Fibroblast of skin of right quadriceps (primary cell): ENCODE data around the gene CHGA.

Source experiments
- DNase-seq: peaks from one replicate; pipeline ENCODE4 v3.0.0-alpha.2; 2013

CHGA gene

DNA sequence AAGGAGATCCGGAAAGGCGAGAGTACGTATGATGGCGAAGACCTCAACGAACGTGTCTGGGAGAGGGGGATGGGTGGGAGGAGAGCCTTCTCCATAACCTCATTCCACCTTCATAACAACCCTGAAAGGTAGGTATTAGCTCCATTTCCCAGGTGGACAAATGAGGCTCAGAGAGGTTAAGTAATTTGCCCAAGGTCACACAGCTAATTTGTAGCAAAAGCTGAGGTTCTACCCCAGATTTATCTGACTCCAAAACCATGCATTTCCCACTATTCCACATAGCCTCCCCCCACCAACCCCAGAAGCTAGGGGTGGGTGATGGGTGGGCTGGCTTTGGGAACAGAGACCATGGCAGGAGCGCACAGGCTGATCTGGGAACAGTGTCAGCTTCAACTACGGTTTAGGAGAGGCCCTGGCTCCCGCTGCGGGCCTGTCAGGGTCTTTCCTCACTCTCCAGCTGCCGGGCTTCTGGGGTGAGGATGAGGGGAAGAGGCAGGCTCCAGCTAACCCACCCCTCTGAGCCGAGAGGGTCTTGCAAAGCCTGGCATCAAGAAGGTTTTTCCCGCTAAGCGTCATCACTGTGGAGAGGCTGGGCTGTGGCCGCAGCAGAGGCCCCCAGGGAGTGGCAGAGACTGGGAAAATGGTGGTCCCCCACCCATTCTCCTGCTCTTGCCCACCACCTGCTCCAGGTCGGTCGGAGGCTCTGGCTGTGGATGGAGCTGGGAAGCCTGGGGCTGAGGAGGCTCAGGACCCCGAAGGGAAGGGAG is 8.9 kb downstream of the CHGA start:
- no peak for DNase-seq

DNA sequence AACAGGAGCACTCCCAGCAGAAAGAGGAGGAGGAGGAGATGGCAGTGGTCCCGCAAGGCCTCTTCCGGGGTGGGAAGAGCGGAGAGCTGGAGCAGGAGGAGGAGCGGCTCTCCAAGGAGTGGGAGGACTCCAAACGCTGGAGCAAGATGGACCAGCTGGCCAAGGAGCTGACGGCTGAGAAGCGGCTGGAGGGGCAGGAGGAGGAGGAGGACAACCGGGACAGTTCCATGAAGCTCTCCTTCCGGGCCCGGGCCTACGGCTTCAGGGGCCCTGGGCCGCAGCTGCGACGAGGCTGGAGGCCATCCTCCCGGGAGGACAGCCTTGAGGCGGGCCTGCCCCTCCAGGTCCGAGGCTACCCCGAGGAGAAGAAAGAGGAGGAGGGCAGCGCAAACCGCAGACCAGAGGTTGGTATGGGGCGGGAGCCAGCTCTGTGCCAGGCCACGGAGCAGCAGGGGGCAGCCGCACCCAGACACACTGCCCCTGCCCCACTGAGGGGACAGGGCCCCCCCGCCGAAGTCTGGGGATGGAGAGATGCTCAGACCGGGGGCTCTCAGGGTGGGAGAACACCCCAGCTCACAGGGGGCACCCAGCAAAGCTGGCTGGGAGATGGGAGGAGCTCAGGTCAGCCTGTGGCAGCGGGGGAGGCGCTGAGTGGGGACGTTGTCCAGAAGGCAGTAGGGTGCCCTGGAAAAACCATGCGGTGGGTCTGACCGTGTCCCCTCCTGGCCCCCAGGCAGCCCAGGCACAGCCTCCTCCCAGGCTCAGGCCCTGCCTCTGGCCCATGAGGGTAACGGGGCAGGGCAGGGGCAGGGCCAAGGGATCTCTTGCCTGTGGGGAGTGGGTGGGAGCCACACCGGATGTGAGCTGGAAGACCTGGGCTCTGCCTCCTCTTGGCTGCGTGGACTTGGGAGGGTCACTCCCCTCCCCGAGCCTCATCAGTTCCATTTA is 9.8 kb downstream of the CHGA start:
- no peak for DNase-seq

GRCh38 chr14:92933481-92933880 is 10.5 kb downstream of the CHGA start:
- DNase-seq: no peak

DNA sequence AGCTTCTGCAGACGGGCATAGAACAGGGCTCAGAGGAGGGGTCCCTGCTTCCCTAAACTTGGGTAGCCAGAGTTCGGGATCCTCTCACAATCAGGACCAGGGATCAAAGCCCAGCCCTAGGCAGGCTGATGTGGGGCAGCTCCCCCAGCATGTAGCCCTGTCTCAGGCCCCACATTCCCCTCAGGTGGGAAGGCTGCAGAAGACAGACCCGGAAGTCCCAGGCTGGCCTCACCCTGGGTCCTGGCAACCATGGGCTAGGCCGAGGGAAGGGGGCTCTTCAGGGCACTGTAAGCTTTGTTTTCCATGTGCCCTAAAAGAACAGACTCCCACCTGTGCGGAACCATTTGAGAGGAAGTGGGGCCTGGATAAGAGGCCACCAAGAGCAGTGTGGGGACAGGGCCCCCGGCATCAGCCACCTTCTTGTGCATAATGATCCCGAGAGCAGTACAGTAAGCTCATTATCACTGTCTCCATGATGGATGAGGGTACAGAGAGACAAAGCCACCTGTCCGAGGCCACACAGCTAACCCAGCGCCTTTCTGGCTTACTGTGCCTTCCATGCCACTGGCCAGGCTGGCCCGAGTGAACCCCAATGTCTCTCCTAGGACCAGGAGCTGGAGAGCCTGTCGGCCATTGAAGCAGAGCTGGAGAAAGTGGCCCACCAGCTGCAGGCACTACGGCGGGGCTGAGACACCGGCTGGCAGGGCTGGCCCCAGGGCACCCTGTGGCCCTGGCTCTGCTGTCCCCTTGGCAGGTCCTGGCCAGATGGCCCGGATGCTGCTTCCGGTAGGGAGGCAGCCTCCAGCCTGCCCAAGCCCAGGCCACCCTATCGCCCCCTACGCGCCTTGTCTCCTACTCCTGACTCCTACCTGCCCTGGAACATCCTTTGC is 11.5 kb downstream of the CHGA start:
- DNase-seq: no peak

GRCh38 chr14:92935446-92935845 is 12.5 kb downstream of the CHGA start:
- no peak for DNase-seq

GRCh38 chr14:92936085-92936484 is 13.1 kb downstream of the CHGA start:
- DNase-seq: no peak

DNA sequence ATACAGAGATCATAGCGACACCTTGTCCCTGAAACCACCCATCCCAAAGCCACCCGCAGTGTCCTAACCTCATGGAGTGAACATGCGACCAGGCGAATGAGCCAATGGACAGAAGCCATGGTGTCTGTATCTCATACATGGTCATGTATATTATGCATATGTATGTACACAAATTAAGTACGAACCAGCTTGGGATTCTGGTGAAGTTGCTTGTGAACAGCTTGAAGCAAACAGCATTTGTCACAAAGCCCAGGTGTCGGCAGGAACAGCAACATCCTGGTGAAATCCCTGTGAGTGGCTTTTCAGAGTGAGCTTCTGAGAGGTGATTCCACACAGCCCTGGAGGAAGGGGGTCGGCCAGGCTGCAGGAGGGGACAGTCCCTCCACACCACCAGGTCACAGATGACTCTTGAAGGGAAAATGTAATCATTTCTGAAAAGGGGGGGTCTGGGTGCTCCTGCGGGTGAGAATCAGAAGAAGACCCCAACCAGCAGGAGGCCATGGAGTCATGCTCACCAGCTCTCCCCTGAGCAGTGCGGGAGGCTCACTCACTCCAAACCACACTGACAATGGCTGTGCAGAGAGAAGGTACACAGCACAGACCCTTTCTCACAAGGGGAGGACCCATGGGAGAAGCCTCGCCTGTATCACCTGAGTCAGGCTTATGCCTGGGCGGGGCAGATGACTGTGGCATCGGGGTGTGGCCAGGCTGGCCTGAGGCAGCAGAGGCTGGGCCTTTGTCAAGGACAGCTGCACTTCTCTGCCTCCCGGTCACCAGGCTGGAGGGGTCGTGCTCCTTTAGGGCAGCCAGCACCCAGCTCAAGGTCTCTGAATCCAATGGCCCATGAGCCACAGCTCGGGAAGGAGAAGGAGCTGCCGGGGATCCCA is 14.3 kb downstream of the CHGA start:
- no peak for DNase-seq

DNA sequence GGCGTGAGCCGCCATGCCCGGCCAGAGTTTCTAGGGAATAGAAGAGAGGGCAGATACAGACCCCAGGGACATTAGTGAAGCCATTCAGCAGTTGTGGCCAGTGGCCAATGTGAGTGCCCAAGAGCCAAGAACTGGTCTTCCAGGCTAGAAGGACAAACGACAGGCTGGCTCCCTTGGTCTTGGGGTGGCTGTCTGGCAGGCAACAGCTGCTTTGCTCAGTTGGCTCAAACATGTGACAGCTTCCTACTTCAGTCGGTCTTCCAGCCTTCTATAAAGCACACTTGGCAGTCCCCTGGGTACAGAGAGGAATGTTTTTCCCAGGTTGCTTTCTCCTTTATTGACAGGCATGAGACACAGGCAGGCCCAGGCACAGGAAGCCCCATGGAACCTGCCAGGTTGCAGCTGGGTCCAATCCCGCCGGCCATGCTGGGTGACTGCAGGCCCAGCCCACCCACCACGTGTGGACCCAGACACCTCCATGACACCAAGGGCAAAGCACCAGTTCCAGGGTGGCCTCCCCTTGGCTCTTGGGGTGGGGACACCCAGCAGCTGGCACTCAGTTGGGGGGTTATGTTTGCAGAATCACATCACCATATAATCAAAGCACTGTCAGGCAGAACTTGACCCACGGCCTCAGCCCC is 15.4 kb downstream of the CHGA start:
- DNase-seq: no peak

DNA sequence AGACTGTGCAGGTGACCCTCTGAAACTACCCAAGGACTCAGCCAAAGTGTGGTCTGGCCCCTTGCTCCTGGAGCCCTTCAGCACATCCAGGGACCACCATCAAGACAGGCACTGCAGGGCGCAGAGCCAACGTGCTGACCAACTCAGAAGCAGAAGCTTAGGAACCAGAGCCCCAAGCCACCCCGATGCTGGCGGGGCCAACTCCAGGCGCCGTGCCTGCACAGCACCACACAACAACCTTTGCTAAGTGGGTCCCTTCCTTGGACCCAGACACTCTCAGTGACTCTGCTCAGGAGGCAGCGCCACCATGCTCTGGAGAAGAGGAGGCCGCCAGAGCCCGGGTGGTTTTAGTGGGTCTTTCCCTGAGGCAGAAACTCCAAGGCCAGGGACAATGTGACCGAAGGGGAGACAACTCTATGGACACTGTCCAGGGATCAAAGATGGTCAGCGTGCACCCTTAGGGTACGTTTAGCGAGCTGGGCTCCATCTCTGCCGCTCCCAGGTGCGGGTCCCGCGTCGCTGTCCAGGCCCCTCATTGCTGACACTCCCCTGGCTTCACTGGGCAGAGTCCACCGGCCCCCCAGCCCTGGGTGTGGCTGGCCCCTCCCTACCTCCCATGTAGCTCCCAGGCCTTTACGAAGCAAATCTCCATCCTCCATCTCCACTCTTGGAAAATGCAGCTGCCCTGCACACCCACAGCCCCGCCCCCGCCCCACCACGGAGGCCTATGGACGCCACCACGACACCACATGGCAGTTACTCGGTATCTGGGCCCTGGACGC is 16.1 kb downstream of the CHGA start:
- no peak for DNase-seq

DNA sequence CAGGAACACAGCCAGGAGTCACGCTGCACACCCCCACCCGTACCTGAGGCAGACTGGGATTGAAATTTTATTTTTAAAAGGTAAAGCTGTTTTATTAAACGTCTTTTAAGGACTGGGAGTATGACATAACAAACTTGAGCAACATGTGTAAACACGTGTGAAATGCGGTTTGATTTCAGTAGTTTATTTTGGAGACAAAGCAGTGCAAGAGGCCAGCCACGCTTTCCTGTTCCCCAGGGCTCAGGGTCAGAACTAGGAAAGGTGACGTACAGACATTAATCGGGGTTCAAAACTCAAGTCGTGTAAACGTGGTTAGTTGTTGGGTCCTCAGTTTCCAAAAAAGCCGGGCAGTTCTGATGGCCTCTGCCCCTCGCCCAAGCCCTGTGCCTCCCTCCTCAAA is 16.7 kb downstream of the CHGA start:
- no peak for DNase-seq

GRCh38 chr14:92940543-92940942 is 17.6 kb downstream of the CHGA start:
- DNase-seq: no peak

GRCh38 chr14:92941531-92941930 is 18.6 kb downstream of the CHGA start:
- DNase-seq: no peak

- DNase-seq: no peak
Measured at GRCh38 chr14:92942136-92942535, 19.2 kb downstream of the CHGA start.

GRCh38 chr14:92942576-92942975 is 19.6 kb downstream of the CHGA start:
- no peak for DNase-seq

DNA sequence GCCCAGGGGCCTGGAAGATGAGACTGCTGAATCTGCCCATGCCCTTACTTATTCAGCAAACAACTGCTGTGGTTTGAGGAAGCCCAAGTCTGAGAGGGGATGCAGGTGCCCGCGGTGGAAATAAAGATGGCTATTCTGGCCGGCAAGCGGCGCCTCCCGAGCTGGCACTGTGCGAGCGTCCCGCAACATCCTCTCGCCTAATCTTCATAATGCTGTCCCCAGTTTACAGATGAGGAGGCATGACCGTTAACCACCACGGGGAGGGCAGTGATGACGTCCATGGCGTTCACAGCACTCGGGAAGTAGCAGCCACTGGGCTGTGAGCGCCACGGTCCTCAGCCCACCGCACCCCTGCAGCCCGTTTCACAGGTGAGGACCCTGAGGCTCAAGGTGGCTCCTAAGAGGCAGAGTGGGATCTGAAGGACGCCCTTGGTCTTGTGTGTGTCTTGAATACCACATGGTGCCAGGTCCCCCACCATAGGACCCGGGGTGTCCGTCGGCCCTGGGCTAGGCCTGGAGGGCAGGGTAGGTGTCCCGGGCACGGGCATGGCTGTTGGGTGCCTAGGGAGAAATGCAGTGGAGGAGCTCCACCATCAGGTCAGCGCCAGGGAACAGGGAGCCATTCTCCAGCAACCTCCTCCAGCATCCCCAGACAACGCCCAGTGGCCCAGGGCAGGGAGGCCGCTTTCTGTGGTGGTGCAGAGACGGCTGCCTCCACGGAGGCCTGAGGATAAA is 20.2 kb downstream of the CHGA start:
- DNase-seq: no peak

GRCh38 chr14:92943855-92944570 is 21.1 kb downstream of the CHGA start:
- no peak for DNase-seq

DNA sequence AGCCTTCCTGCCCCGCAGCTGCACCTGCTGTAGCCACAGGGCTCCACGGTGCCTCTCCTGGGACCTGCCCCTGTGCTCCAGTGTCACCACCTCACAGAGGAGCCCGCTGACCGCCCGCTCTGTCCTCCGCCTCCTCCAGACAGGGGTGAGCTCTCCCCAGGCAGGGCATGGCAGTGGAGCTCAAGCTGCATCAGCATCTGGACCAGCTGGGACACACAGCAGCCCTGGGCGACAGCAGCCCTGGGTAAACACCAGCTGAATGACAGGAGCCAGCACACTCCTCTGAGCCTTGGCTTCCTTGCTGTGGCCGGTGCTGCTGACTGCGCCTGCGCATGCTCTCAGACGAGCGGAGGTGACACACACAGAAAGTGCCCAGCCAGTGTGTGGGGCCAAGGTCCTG is 22.0 kb downstream of the CHGA start:
- DNase-seq: no peak

GRCh38 chr14:92945544-92945943 is 22.6 kb downstream of the CHGA start:
- DNase-seq: no peak
